ENCODE results near the gene RAB44.
A peak's percentile ranks its signal among the peaks of the same experiment; 100 is the strongest.
"Not testable (repeated sequence)": the region's sequence is repeated elsewhere in the genome, so short reads cannot be mapped to it uniquely, and the experiment has no call there.

RAB44 gene

GRCh38 chr6:36712816-36713215, 15.2 kb downstream of the RAB44 start:
- DNase-seq = no peak

DNA sequence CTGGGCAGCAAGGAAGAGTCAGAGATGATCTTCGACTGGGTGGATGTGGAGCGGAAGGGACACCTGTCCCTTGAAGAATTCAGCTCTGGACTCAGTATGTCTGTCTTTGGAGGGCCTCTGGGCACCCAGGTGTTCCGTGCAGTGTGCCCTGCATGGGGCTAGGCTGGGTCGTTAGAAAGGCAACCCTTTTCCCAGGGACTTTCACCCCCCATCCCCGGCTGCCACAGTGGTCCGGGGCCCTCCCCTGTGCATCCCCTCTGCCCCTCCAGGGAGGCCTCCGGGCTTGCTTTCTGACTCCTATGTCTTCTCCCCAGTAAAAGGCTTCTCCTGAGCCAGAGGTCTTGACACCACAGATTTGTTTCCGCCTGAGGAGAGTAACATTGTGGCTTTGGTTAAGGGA, 16.2 kb downstream of the RAB44 start:
- DNase-seq = no peak

GRCh38 chr6:36714511-36714910, 16.9 kb downstream of the RAB44 start:
- DNase-seq = no peak

- no peak for DNase-seq
Observed at GRCh38 chr6:36715469-36715868, 17.8 kb downstream of the RAB44 start.

DNA sequence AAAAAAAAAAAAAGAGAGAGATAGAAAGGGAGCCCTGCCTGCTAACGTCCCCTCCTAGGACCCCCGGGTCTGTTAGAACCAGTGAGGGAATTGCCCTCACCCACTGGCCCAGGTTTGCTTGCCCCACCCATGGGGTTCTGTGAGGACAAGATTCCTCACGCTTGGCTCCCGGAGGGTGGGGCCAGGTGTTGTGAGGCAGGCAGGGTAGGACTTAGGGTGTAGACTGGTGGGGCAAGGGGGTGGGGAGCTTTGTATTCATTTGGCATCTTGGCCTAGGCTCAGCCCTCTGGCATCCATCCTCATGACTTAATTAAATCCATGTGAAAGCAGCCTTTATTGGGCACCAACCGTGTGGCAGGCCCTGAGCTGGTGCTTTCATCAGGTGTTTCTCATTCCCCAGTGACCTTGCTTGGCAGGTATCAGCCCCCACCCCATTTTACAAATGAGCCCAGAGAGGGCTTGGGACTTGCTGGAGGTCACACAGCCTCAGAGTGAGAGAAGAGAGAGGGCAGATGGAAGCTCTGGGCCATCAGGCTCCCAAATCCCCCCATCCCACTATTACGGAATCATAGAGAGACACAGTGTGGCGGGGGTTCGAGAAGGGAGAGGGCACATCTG, 19.0 kb downstream of the RAB44 start:
- DNase-seq = no peak

GRCh38 chr6:36717231-36717825, 19.7 kb downstream of the RAB44 start:
- no peak for DNase-seq

GRCh38 chr6:36717871-36718540, 20.4 kb downstream of the RAB44 start:
- DNase-seq = no peak

DNA sequence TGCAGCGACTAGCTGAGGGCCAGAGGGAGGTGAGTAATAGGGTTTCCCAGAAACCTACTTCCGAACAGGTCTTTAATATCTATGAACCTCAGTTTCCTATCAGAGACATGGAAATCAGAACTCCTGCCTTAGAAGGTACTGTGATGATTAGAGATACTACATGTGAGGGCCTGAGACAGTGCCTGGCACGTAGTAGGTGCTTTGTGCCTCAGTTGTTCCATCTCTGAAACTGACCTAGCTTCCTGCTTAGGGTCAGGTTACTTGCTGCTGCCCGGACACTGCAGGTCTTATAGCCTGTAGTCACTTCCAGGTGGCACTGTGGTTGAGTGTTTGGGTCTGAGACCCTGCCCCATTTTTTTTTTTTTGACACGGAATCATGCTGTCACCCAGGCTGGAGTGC, 20.9 kb downstream of the RAB44 start:
- no peak for DNase-seq

GRCh38 chr6:36719126-36719525, 21.5 kb downstream of the RAB44 start:
- no peak for DNase-seq

GRCh38 chr6:36720251-36721141, 22.9 kb downstream of the RAB44 start:
- no peak for DNase-seq

DNA sequence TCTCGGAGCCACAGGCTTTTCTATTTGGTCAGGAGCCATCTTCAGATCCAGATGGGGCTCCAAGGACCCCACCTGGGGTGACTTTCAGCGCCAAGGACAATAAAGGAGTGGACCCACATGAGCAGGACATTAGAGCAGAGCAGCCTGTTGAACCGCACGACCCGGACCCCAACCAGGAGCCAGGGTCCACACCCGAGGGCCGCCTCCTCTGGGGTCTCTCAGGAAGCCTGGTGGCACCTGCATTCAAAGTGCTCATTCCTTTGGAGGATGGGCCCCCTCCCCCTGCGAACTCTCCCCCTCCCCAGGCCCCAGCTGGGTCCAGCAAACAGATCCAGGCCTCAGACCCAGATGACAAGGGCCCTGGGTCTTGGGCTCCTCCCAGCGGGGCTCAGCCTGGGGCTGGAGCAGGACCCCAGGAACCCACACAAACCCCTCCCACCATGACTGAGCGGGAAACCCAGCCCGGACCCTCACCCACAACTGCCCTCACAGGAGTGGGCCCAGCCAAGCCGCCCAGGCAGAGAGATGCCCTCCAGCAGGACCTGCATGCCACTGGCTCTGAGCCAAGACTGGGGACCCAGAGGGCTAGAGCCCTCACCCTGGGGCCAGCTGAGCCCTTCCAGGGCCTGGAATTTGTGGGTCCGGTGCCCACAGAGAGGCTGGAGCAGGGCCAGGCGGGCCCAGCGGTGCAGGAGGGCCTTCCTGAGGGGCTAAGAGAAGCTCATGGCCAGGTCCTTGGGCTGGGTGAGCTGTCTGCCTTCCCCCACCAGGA, 23.9 kb downstream of the RAB44 start:
- no peak for DNase-seq

DNA sequence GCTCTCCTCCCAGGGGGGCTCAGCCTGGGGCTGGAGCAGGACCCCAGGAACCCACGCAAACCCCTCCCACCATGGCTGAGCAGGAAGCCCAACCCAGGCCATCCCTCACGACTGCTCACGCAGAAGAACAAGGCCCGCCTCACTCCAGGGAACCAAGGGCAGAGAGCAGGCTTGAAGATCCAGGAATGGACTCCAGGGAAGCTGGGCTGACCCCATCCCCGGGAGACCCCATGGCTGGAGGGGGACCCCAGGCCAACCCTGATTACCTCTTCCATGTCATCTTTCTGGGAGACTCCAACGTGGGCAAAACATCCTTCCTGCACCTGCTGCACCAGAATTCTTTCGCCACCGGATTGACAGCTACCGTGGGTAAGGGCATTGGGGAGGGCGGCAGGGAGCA, 24.7 kb downstream of the RAB44 start:
- DNase-seq = no peak

DNA sequence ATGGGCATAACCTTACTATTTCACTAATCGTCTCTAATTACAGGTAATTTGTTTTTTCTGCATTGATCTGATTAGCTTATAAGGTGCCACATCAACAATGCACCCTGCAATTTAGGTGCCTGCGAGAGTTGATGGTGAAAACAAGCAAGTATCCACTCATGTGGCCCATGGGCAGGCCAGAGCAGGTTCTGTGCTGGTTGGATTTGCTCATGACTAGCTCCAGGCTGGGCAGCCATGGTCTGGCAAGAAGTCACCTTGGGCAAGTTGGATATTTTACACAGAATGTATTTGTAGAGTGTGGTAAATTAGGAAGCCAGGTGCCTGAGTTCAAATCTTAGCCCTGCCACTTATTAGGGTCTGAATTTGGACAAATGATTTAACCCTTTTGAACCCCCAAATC, 25.3 kb downstream of the RAB44 start:
- DNase-seq = no peak

DNA sequence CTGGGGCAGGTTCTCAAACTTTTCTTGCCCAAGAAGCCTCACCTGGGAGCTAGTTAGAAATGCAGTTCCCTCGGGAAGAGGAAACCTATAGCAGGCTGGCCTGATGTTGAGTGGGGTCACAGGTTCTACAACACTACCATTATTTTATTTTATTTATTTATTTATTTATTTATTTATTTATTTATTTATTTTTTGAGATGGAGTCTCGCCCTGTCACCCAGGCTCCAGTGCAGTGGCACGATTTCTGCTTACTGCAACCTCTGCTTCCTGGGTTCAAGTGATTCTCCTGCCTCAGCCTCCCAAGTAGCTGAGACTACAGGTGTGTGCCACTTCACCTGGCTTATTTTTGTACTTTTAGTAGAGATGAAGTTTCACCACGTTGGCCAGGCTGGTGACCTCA, 26.4 kb downstream of the RAB44 start:
- DNase-seq = not testable (repeated sequence)

GRCh38 chr6:36724514-36725390, 27.1 kb downstream of the RAB44 start:
- peak; percentile 55 for DNase-seq

GRCh38 chr6:36725581-36725980, 28.0 kb downstream of the RAB44 start:
- DNase-seq = no peak

- peak; percentile 44 for DNase-seq
Observed at GRCh38 chr6:36727505-36728021, 29.9 kb downstream of the RAB44 start.

GRCh38 chr6:36728289-36729160, 30.9 kb downstream of the RAB44 start:
- DNase-seq = no peak

- peak; percentile 25 for DNase-seq
Observed at GRCh38 chr6:36729161-36729524, 31.5 kb downstream of the RAB44 start.

Data from fibroblast of skin of abdomen (primary cell).